ENCODE results near the gene KRTAP3-3.

The KRTAP3-3 gene

GRCh38 chr17:40958086-40958953, 35.6 kb downstream of the KRTAP3-3 start:
- no peak for DNase-seq

GRCh38 chr17:40956401-40957254, 37.3 kb downstream of the KRTAP3-3 start:
- DNase-seq: peak; percentile 45 to 50

GRCh38 chr17:40953881-40954280, 40.1 kb downstream of the KRTAP3-3 start:
- peak; percentile 51 to 70 for DNase-seq

DNA sequence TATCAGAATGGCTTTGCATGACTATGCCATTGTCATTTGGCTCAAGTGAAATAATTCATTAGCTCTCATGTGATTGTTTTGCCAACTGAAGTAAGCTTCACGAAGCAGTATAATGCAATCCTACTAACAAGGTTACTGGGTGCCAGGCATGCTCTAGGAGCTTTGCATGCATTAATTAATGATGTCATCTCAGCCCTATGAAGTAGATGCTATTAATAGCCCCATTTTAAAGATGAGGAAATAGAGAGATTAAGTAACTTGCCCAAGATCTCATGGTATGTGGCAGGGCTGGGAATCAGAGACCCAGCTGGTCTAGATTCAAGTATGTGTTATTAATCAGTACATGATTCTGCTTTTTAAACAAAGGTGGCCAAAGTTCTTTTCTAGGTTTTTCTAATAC, 41.3 kb downstream of the KRTAP3-3 start:
- peak; percentile 75 to 89 for DNase-seq

DNA sequence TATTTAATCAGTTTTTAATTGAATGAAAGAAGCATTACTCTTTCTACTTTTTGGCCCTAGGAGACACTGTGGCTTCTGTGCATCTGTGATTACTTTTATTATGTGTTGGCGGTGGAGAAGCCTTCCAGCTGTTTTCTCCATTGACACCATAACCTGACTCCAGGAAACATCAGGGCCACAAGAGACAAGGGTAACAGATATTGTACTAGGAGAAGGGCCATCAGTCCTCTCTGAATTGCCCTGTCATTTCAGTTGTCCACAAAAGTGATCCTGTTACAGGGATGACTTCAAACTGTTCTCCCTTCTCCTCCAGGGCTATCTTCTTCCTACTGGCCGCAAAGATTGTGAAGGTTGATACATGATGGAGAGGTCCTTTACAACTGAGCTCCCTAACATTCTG, 41.8 kb downstream of the KRTAP3-3 start:
- DNase-seq: no peak

GRCh38 chr17:40951011-40951622, 42.8 kb downstream of the KRTAP3-3 start:
- DNase-seq: no peak

DNA sequence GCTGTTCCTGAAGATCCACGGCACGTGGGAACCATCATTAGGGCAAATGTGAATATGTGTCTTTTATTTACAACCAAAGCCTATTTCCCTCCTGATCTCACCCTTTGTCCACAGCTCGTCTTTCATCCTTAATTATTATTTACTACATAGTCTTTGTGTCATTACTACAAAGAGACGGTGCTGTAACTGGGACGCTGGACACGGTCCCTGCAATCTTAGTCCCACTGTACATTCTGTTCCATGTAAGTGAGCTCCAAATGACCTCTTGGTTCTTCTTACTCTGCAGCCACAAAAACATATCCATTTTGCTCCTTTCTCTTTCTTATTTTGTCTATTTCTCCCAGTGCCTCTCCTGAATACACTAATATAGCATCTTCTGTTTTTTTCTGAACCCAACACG, 43.8 kb downstream of the KRTAP3-3 start:
- DNase-seq: no peak

GRCh38 chr17:40949418-40949817, 44.5 kb downstream of the KRTAP3-3 start:
- DNase-seq: no peak

DNA sequence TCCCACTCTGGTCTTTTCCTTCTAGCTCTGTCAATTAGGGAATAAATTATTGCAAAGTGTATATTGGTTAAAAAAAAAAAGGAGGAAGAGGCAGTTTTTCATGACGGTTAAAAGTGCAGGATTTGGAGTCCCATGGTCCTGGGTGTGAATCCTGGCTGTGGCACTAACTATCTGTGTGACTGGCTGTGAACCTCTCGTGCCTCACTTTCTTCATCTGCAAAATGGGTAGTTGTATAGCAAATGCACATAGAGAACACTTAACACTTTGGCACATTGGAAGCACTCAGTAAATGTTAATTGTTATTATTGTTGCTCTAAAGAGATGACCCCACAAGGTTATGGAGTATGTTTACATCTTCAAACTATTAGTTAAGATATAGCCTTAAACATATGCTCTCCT, 46.0 kb downstream of the KRTAP3-3 start:
- no peak for DNase-seq

GRCh38 chr17:40945414-40945813, 48.5 kb downstream of the KRTAP3-3 start:
- DNase-seq: no peak

DNA sequence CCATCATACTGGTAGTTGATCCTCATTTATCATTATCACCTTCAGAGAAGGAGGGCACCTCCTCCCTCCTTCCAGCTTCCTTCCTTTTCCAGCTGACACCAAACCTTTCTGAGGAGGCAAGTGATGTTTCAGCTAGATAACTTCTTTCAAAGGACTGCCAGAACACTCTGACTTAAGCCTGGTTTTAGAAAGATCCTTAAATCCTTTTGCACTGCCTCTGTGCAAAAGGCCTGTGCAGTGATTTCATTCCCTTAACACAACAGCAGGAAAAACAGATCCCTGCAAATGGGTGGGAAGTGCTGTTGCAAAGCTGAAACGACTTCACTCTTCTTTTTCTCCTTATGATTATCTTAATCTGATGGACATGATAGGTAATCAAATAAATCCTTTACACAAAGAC, 49.4 kb downstream of the KRTAP3-3 start:
- no peak for DNase-seq
